Mammary epithelial cell (primary cell): ENCODE results near the gene NUDT9.
"Not testable (repeated sequence)": the region's sequence is repeated elsewhere in the genome, so short reads cannot be mapped to it uniquely, and the experiment has no call there.

Experiments used
- CTCF ChIP-seq, 2 donors: IDR thresholded peaks in 1 of 2; conservative IDR thresholded peaks in 1 of 2; 2 replicates each; pipeline ENCODE4 v1.5.1; 2011 to 2012; ENCODE audit warnings: inconsistent platforms in 2 of 2, low read length in 2 of 2, mild to moderate bottlenecking in 2 of 2, control low read depth in 1 of 2, low read depth in 1 of 2; ENCODE audit not compliant: insufficient read depth in 1 of 2; ENCODE audit errors: extremely low read depth in 1 of 2
- EZH2 ChIP-seq: IDR thresholded peaks from 2 replicates; pipeline ENCODE4 v1.6.1; 2012; ENCODE audit warnings: low read length, inconsistent platforms, borderline replicate concordance

- not testable (repeated sequence) for TF ChIP-seq CTCF (conservative IDR thresholded peaks at IDR 0.05 in 1 of 2, IDR thresholded peaks at IDR 0.05 in 1 of 2; ENCODE audit: extremely low read depth in 1 of 2, insufficient read depth in 1 of 2, low read depth in 1 of 2, low read length in 2 of 2); EZH2
These were observed 1.7 kb downstream of the NUDT9 start for GRCh38 chr4:87424099-87424543.
